MM.1S (cell line): ENCODE results near the gene ANKRD45.
"Not testable (repeated sequence)": the region's sequence is repeated elsewhere in the genome, so short reads cannot be mapped to it uniquely, and the experiment has no call there.

Experiments
- DNase-seq: peaks from one replicate; pipeline ENCODE4 v3.0.0-alpha.2; 2015
- H2AFZ ChIP-seq: fragments of 300-600 bp; sonication (generic); 2 replicates; pipeline ENCODE4 v1.6.0; 2016; ENCODE audit warnings: antibody characterized with exemption, low read length
- H3F3A ChIP-seq: fragments of 300-600 bp; sonication (generic); 2 replicates; pipeline ENCODE4 v1.6.1; 2016; ENCODE audit warnings: mild to moderate bottlenecking, antibody characterized with exemption, low read length, moderate library complexity, mixed read lengths; ENCODE audit not compliant: insufficient read depth
- H3K27ac ChIP-seq: fragments of 300-600 bp; sonication (generic); 2 replicates; pipeline ENCODE4 v1.5.1; 2016; ENCODE audit warnings: mild to moderate bottlenecking, low read length
- H3K27me3 ChIP-seq: fragments of 300-600 bp; sonication (generic); replicated peaks from 2 replicates; pipeline ENCODE4 v1.6.0; 2016; ENCODE audit warnings: low read length; ENCODE audit not compliant: insufficient read depth
- H3K36me3 ChIP-seq: fragments of 300-600 bp; sonication (generic); replicated peaks from 2 replicates; pipeline ENCODE4 v1.6.1; 2016; ENCODE audit warnings: mild to moderate bottlenecking, low read length, mixed read lengths; ENCODE audit not compliant: insufficient read depth
- H3K4me1 ChIP-seq: fragments of 300-600 bp; sonication (generic); 2 replicates; pipeline ENCODE4 v1.6.1; 2016; ENCODE audit warnings: low read length, mixed read lengths
- H3K4me2 ChIP-seq: fragments of 300-600 bp; sonication (generic); 2 replicates; pipeline ENCODE4 v1.6.0; 2016; ENCODE audit warnings: low read depth, low read length
- H3K4me3 ChIP-seq: fragments of 300-600 bp; sonication (generic); 2 replicates; pipeline ENCODE4 v1.5.1; 2016; ENCODE audit warnings: low read length, mixed read lengths
- H3K79me2 ChIP-seq: fragments of 300-600 bp; sonication (generic); 2 replicates; pipeline ENCODE4 v1.6.1; 2016; ENCODE audit warnings: mixed run types, low read length, mixed read lengths
- H3K9ac ChIP-seq: fragments of 300-600 bp; sonication (generic); 2 replicates; pipeline ENCODE4 v1.6.1; 2016; ENCODE audit warnings: low read length, mixed read lengths
- H3K9me2 ChIP-seq: fragments of 300-600 bp; sonication (generic); replicated peaks from 2 replicates; pipeline ENCODE4 v1.6.1; 2016; ENCODE audit warnings: mild to moderate bottlenecking, low read length, mixed read lengths; ENCODE audit not compliant: insufficient read depth
- H3K9me3 ChIP-seq: fragments of 300-600 bp; sonication (generic); replicated peaks from 2 replicates; pipeline ENCODE4 v1.6.1; 2016; ENCODE audit warnings: mild to moderate bottlenecking, low read length, mixed read lengths; ENCODE audit not compliant: insufficient read depth
- H4K20me1 ChIP-seq: fragments of 300-600 bp; sonication (generic); 2 replicates; pipeline ENCODE4 v1.6.1; 2016; ENCODE audit warnings: mild to moderate bottlenecking, low read length, moderate library complexity, mixed read lengths; ENCODE audit not compliant: insufficient read depth
- EZH2 ChIP-seq: fragments of 300-600 bp; sonication (generic); optimal IDR thresholded peaks from 2 replicates; pipeline ENCODE3; 2017; ENCODE audit warnings: low read depth, mild to moderate bottlenecking, antibody characterized with exemption, low read length, mixed read lengths
- EZH2phosphoT487 ChIP-seq: fragments of 300-600 bp; sonication (generic); IDR thresholded peaks from 2 replicates; pipeline ENCODE4 v1.6.1; 2018; ENCODE audit warnings: antibody characterized with exemption, low read length
- TF ChIP-seq, protein P1 (sequence below): fragments of 300-600 bp; sonication (generic); IDR thresholded peaks from 2 replicates; pipeline ENCODE4 v1.5.1; 2016; ENCODE audit warnings: antibody characterized with exemption, low read length, mixed read lengths

ANKRD45 gene

DNA sequence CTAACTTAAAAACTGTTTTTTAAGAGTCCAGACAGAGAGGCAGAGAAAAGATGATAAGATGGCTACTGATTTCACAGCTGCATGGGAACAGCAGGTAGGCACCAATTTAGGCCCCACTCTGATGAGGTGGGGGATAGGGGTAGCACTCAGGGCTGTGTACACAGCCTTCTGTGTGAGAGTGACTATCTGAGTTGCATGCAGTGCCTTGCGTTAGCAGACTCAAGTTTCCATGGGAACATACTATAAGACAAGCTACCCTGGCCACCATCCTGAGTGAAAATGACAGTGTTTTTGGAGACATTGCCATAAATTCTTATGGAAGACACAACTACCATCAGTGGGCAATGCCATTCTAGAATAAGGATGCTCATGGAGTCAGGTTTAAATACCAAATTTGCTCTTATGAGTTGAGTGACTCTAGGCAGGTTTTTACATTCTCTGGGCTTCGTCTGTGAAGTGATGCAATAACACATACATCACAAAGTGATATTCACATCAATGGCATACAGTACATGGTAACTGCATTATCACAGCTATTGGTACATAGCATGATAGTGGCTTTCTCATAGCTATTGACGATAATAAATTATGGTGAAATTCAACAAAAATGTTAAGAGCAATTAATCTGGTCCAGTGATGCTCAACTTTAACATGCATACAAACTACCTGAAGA lies 97.3 kb downstream of the ANKRD45 start:
- Histone ChIP-seq H4K20me1 (no peaks in the 10 kb centered on the region), H3K9me2 (no peaks in the 10 kb centered on the region), H3K27me3 (no peaks in the 10 kb centered on the region), H3K79me2 (no peaks in the 10 kb centered on the region), H3K27ac (no peak overlapping the region), H3K4me1 (peaks cover 17% of the 10 kb centered on the region), H2AFZ (no peak overlapping the region), H3K9ac (no peak overlapping the region), H3K9me3 (no peaks in the 10 kb centered on the region), H3F3A (peaks cover 16% of the 10 kb centered on the region), H3K36me3 (no peaks in the 10 kb centered on the region), H3K4me2 (no peak overlapping the region), H3K4me3 (no peak overlapping the region)
- no peak for DNase-seq
- TF ChIP-seq EZH2: no peak

DNA sequence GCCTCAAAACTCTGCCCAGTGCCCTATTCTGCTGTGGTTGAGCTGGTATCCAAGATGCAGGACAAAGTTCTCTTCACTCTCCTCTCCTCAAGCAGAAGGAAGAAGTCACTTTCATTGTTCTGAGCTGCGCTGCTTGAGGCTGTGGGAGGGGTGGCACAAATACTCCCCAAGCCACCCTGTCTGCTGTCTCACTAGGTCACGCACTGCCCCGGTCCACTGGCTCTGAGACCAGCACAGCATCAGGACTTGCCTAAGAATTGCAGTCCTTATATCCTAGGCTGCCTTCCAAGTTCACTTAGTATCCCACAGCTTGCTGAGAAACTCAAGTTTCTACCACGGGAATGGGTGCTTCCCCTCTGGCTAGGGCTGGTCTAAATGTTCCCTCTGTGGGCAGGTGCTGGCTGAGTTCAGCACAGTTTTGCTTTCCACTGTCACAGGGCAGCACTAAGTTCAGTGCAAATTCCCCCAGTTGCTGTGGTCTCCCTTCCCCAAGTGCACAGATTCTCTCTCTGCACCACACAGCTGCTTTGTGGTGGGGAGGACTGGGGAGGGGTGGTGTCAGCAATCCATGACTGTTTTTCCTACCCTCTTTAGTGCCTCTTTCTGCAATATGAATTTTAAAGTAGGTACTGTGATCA lies 99.2 kb downstream of the ANKRD45 start:
- H3K27ac ChIP-seq: peak overlapping the region; percentile 50; the same call in 1 of the 2 replicates
- H2AFZ ChIP-seq: peak overlapping the region; percentile 25
- DNase-seq: peak; percentile 82
- no peaks in the 10 kb centered on the region for H3K36me3 ChIP-seq
- peaks cover 17% of the 10 kb centered on the region for H3K4me1 ChIP-seq
- no peaks in the 10 kb centered on the region for H3K9me3 ChIP-seq
- H3K4me2 ChIP-seq: peak overlapping the region; percentile 57
- TF ChIP-seq EZH2phosphoT487 (no peak), EZH2 (no peak)
- TF ChIP-seq, protein P1, sequence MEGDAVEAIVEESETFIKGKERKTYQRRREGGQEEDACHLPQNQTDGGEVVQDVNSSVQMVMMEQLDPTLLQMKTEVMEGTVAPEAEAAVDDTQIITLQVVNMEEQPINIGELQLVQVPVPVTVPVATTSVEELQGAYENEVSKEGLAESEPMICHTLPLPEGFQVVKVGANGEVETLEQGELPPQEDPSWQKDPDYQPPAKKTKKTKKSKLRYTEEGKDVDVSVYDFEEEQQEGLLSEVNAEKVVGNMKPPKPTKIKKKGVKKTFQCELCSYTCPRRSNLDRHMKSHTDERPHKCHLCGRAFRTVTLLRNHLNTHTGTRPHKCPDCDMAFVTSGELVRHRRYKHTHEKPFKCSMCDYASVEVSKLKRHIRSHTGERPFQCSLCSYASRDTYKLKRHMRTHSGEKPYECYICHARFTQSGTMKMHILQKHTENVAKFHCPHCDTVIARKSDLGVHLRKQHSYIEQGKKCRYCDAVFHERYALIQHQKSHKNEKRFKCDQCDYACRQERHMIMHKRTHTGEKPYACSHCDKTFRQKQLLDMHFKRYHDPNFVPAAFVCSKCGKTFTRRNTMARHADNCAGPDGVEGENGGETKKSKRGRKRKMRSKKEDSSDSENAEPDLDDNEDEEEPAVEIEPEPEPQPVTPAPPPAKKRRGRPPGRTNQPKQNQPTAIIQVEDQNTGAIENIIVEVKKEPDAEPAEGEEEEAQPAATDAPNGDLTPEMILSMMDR: no peak
- no peaks in the 10 kb centered on the region for H3K79me2 ChIP-seq
- peaks cover 16% of the 10 kb centered on the region for H3F3A ChIP-seq
- no peaks in the 10 kb centered on the region for H3K9me2 ChIP-seq
- H3K9ac ChIP-seq: no peak overlapping the region
- no peaks in the 10 kb centered on the region for H4K20me1 ChIP-seq
- no peaks in the 10 kb centered on the region for H3K27me3 ChIP-seq
- H3K4me3 ChIP-seq: peak overlapping the region; percentile 12; the same call in 1 of the 2 replicates

DNA sequence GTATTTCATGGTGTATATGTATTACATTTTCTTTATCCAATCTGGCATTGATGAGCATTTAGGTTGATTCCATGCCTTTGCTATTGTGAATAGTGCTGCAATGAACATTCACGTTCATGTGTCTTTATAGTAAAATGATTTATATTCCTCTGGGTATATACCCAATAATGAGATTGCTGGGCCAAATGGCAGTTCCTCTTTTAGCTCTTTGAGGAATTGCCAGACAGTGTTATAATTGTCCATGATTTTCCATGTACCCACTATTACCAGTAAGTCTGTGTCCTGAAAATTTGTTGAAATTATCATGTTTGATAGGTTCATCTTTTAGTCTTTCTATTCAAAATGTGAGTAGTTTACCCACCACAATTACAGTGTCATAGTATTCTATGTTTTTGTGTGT lies 101.2 kb downstream of the ANKRD45 start:
- H3K9ac ChIP-seq: no peak overlapping the region
- TF ChIP-seq, protein P1: no peak
- TF ChIP-seq EZH2phosphoT487 (no peak), EZH2 (no peak)
- H3F3A ChIP-seq: peaks cover 16% of the 10 kb centered on the region
- H3K27me3 ChIP-seq: no peaks in the 10 kb centered on the region
- no peak overlapping the region for H3K27ac ChIP-seq
- H3K4me1 ChIP-seq: peaks cover 17% of the 10 kb centered on the region
- no peaks in the 10 kb centered on the region for H3K79me2 ChIP-seq
- H4K20me1 ChIP-seq: no peaks in the 10 kb centered on the region
- H3K9me2 ChIP-seq: no peaks in the 10 kb centered on the region
- H3K9me3 ChIP-seq: no peaks in the 10 kb centered on the region
- H3K4me2 ChIP-seq: no peak overlapping the region
- no peaks in the 10 kb centered on the region for H3K36me3 ChIP-seq
- H3K4me3 ChIP-seq: no peak overlapping the region
- DNase-seq: no peak
- no peak overlapping the region for H2AFZ ChIP-seq

DNA sequence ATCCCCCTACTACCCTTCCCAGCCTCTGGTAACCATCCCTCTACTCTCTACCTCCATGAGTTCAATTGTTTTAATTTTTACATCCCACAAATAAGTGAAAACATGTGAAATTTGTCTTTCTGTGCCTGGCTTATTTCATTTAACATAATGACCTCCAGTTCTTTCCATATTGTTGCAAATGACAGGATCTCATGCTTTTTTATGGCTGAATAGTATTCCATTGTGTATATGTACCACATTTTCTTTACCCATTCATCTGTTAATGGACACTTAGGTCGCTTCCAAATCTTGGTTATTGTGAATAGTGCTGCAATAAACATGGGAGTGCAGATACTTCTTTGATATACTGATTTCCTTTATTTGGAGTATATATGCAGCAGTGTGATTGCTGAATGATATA lies 105.8 kb downstream of the ANKRD45 start:
- H3K27ac ChIP-seq: not testable (repeated sequence)

More for the DNA sequence above, 105.8 kb downstream of the ANKRD45 start:
- not testable (repeated sequence) for H2AFZ ChIP-seq, H3K79me2 ChIP-seq, H3K4me1 ChIP-seq, H3K27me3 ChIP-seq, DNase-seq, H3K9me3 ChIP-seq, H3K36me3 ChIP-seq, H3K9ac ChIP-seq, H3K4me2 ChIP-seq, H3K4me3 ChIP-seq, H3K9me2 ChIP-seq, H3F3A ChIP-seq, H4K20me1 ChIP-seq
